HG02981 (cell line): ENCODE results near the gene HOPX.
"Not testable (repeated sequence)": the region's sequence is repeated elsewhere in the genome, so short reads cannot be mapped to it uniquely, and the experiment has no call there.

ENCODE experiments used
- ATAC-seq: cut with Tn5 transposase; IDR thresholded peaks from one replicate; pipeline ENCODE4 v1.9.1; 2021; ENCODE audit warnings: mild to moderate bottlenecking, moderate library complexity; ENCODE audit not compliant: unreplicated experiment

The HOPX gene

GRCh38 chr4:56655627-56656345 is 25.3 kb downstream of the HOPX start:
- ATAC-seq, result no peak

- no peak for ATAC-seq
Observed at GRCh38 chr4:56655209-56655626, 25.9 kb downstream of the HOPX start.

- no peak for ATAC-seq
Observed at GRCh38 chr4:56654238-56654632, 26.9 kb downstream of the HOPX start.

GRCh38 chr4:56653461-56654237 is 27.4 kb downstream of the HOPX start:
- no peak for ATAC-seq

- no peak for ATAC-seq
Observed at GRCh38 chr4:56652196-56652595, 28.9 kb downstream of the HOPX start.

GRCh38 chr4:56651056-56651350 is 30.1 kb downstream of the HOPX start:
- no peak for ATAC-seq

- ATAC-seq, result no peak
Observed at GRCh38 chr4:56650262-56651055, 30.6 kb downstream of the HOPX start.

- no peak for ATAC-seq
Observed at GRCh38 chr4:56649445-56650261, 31.4 kb downstream of the HOPX start.

- no peak for ATAC-seq
Observed at GRCh38 chr4:56648824-56649151, 32.3 kb downstream of the HOPX start.

- ATAC-seq, result no peak
Observed at GRCh38 chr4:56648021-56648823, 32.9 kb downstream of the HOPX start.

- ATAC-seq, result no peak
Observed at GRCh38 chr4:56646341-56646740, 34.8 kb downstream of the HOPX start.

- no peak for ATAC-seq
Observed at GRCh38 chr4:56643596-56643995, 37.5 kb downstream of the HOPX start.

GRCh38 chr4:56641494-56642051 is 39.5 kb downstream of the HOPX start:
- no peak for ATAC-seq

- no peak for ATAC-seq
Observed at GRCh38 chr4:56640621-56641493, 40.2 kb downstream of the HOPX start.

- ATAC-seq, result no peak
Observed at GRCh38 chr4:56637791-56638190, 43.3 kb downstream of the HOPX start.

- no peak for ATAC-seq
Observed at GRCh38 chr4:56637154-56637553, 43.9 kb downstream of the HOPX start.

GRCh38 chr4:56634954-56635353 is 46.1 kb downstream of the HOPX start:
- not testable (repeated sequence) for ATAC-seq

GRCh38 chr4:56633486-56633885 is 47.6 kb downstream of the HOPX start:
- no peak for ATAC-seq
